H9 (cell line): ENCODE data around the gene LRMDA. TPM values are rescaled to one million over a fixed set of nuclear protein-coding genes. Genes with fewer than 3 reads are reported as not detected.

Source experiments
- DNase-seq: peaks from one replicate; pipeline ENCODE4 v3.0.0-alpha.2; 2017
- H2AFZ ChIP-seq: one replicate; pipeline ENCODE4 v1.6.1; 2013; ENCODE audit warnings: mild to moderate bottlenecking, low read length, control low read depth, moderate library complexity
- H2AK5ac ChIP-seq: 2 replicates; pipeline ENCODE4 v1.6.1; 2013; ENCODE audit warnings: low read length, control low read depth, mixed read lengths; ENCODE audit not compliant: insufficient read length
- H2BK120ac ChIP-seq: one replicate; pipeline ENCODE4 v1.6.1; 2013; ENCODE audit warnings: low read depth, mild to moderate bottlenecking, low read length, control low read depth, inconsistent platforms; ENCODE audit not compliant: poor library complexity, severe bottlenecking
- H2BK12ac ChIP-seq: 2 replicates; pipeline ENCODE4 v1.6.1; 2013; ENCODE audit warnings: low read length, control low read depth, mixed read lengths, low read depth; ENCODE audit not compliant: insufficient read length
- H2BK15ac ChIP-seq: 2 replicates; pipeline ENCODE4 v1.6.1; 2013; ENCODE audit warnings: low read depth, low read length, control low read depth
- H2BK20ac ChIP-seq: one replicate; pipeline ENCODE4 v1.6.1; 2013; ENCODE audit warnings: low read depth, mild to moderate bottlenecking, low read length, control low read depth, inconsistent platforms; ENCODE audit not compliant: poor library complexity, severe bottlenecking
- H2BK5ac ChIP-seq: 2 replicates; pipeline ENCODE4 v1.6.1; 2013; ENCODE audit warnings: low read length, control low read depth, mixed read lengths; ENCODE audit not compliant: insufficient read length
- H3K14ac ChIP-seq: 2 replicates; pipeline ENCODE4 v1.6.1; 2013; ENCODE audit warnings: low read length, control low read depth; ENCODE audit not compliant: insufficient read depth
- H3K18ac ChIP-seq: 2 replicates; pipeline ENCODE4 v1.6.1; 2013; ENCODE audit warnings: low read depth, mild to moderate bottlenecking, mixed read lengths, low read length, control low read depth; ENCODE audit not compliant: insufficient read length
- H3K23ac ChIP-seq: 2 replicates; pipeline ENCODE4 v1.6.1; 2013; ENCODE audit warnings: low read length, control low read depth, mixed read lengths, low read depth; ENCODE audit not compliant: insufficient read length
- H3K23me2 ChIP-seq: 2 replicates; pipeline ENCODE4 v1.6.1; 2013; ENCODE audit warnings: low read depth, mild to moderate bottlenecking, mixed read lengths, low read length, control low read depth; ENCODE audit not compliant: insufficient read length, poor library complexity, severe bottlenecking
- H3K27ac ChIP-seq: 2 replicates; pipeline ENCODE4 v1.5.1; 2013; ENCODE audit warnings: low read length, control low read depth, mixed read lengths, low read depth; ENCODE audit not compliant: insufficient read length
- H3K27me3 ChIP-seq: 2 replicates; pipeline ENCODE4 v1.6.1; 2013; ENCODE audit warnings: low read length, control low read depth, inconsistent platforms; ENCODE audit not compliant: insufficient read depth
- H3K4ac ChIP-seq: 2 replicates; pipeline ENCODE4 v1.6.1; 2013; ENCODE audit warnings: low read depth, mild to moderate bottlenecking, control low read depth, inconsistent platforms, low read length, moderate library complexity
- H3K4me1 ChIP-seq: 2 replicates; pipeline ENCODE4 v1.6.1; 2013; ENCODE audit warnings: low read length, control low read depth, inconsistent platforms; ENCODE audit not compliant: insufficient read depth
- H3K4me2 ChIP-seq: 2 replicates; pipeline ENCODE4 v1.6.1; 2013; ENCODE audit warnings: low read length, control low read depth, mixed read lengths; ENCODE audit not compliant: insufficient read length, insufficient read depth
- H3K56ac ChIP-seq: 2 replicates; pipeline ENCODE4 v1.6.1; 2013; ENCODE audit warnings: low read depth, mild to moderate bottlenecking, mixed read lengths, low read length, control low read depth; ENCODE audit not compliant: insufficient read length
- H3K79me1 ChIP-seq: 2 replicates; pipeline ENCODE4 v1.6.1; 2013; ENCODE audit warnings: low read depth, mild to moderate bottlenecking, moderate library complexity, low read length, control low read depth, inconsistent platforms; ENCODE audit not compliant: insufficient read depth, poor library complexity, severe bottlenecking
- H3K79me2 ChIP-seq: 2 replicates; pipeline ENCODE4 v1.6.1; 2013; ENCODE audit warnings: low read length, control low read depth, inconsistent platforms; ENCODE audit not compliant: insufficient read depth
- H3K9ac ChIP-seq: 2 replicates; pipeline ENCODE4 v1.6.1; 2013; ENCODE audit warnings: low read length, control low read depth, mixed read lengths; ENCODE audit not compliant: insufficient read length; ENCODE audit errors: extremely low read depth
- H3K9me3 ChIP-seq: one replicate; pipeline ENCODE4 v1.6.1; 2013; ENCODE audit warnings: low read depth, low read length, inconsistent platforms; ENCODE audit not compliant: control insufficient read depth
- H3T11ph ChIP-seq: one replicate; pipeline ENCODE4 v1.6.1; 2013; ENCODE audit warnings: mild to moderate bottlenecking, low read length, control low read depth, inconsistent platforms
- H4K20me1 ChIP-seq: one replicate; pipeline ENCODE4 v1.6.1; 2013; ENCODE audit not compliant: control insufficient read depth, insufficient read length, insufficient read depth
- H4K5ac ChIP-seq: 2 replicates; pipeline ENCODE4 v1.6.1; 2013; ENCODE audit warnings: low read depth, mild to moderate bottlenecking, mixed read lengths, low read length, control low read depth; ENCODE audit not compliant: insufficient read length
- H4K8ac ChIP-seq: replicated peaks from 2 replicates; pipeline ENCODE4 v1.6.1; 2013; ENCODE audit warnings: low read length, control low read depth, mixed read lengths, low read depth; ENCODE audit not compliant: insufficient read length
- H4K91ac ChIP-seq: 2 replicates; pipeline ENCODE4 v1.6.1; 2013; ENCODE audit warnings: low read depth, mild to moderate bottlenecking, moderate library complexity, mixed read lengths, low read length, control low read depth; ENCODE audit not compliant: insufficient read length
- H3K27ac Mint-ChIP-seq, 3 experiments: 2 replicates in 2 of 3; 3 replicates in 1 of 3; pipeline ENCODE4 v1.8.0; 2020 to 2021; ENCODE audit warnings: mixed read lengths in 3 of 3, mild to moderate bottlenecking in 1 of 3, moderate library complexity in 1 of 3
- H3K27me3 Mint-ChIP-seq: 2 replicates; pipeline ENCODE4 v1.8.0; 2021; ENCODE audit warnings: low read depth, mild to moderate bottlenecking, moderate library complexity, mixed read lengths
- H3K36me3 Mint-ChIP-seq, 3 experiments: 2 replicates in 2 of 3; 3 replicates in 1 of 3; pipeline ENCODE4 v1.8.0; 2020 to 2021; ENCODE audit warnings: low read depth in 3 of 3, mixed read lengths in 3 of 3; ENCODE audit not compliant: insufficient read depth in 1 of 3
- H3K4me1 Mint-ChIP-seq, 2 experiments: 2 replicates each; pipeline ENCODE4 v1.8.0; 2020; ENCODE audit warnings: mixed read lengths in 2 of 2
- H3K4me3 Mint-ChIP-seq, 2 experiments: 2 replicates in 1 of 2; 3 replicates in 1 of 2; pipeline ENCODE4 v1.8.0; 2020 to 2021; ENCODE audit warnings: mild to moderate bottlenecking in 2 of 2, mixed read lengths in 2 of 2, moderate library complexity in 1 of 2
- H3K9me3 Mint-ChIP-seq, 2 experiments: 2 replicates in 1 of 2; 3 replicates in 1 of 2; pipeline ENCODE4 v1.8.0; 2020; ENCODE audit warnings: mild to moderate bottlenecking in 2 of 2, mixed read lengths in 2 of 2, moderate library complexity in 1 of 2
- total RNA-seq: library from RNA; stranded (reverse); gene quantifications from 2 replicates; pipeline ENCODE4 v1.2.1, GENCODE V29; 2021
- TF ChIP-seq, protein P1 (sequence below): fragments of 200-600 bp; sonication (generic); conservative IDR thresholded peaks from 3 replicates; pipeline ENCODE4 v1.8.0; 2021; ENCODE audit warnings: antibody characterized with exemption, mild to moderate bottlenecking

LRMDA gene
- total RNA-seq, 1 experiment from 2014 or later, result 1.8 TPM

GRCh38 chr10:76291175-76291574 is 859.8 kb downstream of the LRMDA start:
- no peaks in the 10 kb centered on the region for H3K9me3 Mint-ChIP-seq
- no peak overlapping the region for H3K18ac ChIP-seq
- H4K8ac ChIP-seq, result no peak overlapping the region
- H3K27ac Mint-ChIP-seq, result no peak overlapping the region
- no peak overlapping the region for H2BK20ac ChIP-seq
- H2BK120ac ChIP-seq, result no peak overlapping the region
- no peak overlapping the region for H2BK15ac ChIP-seq
- no peak overlapping the region for H3K14ac ChIP-seq
- H2BK12ac ChIP-seq, result no peak overlapping the region
- TF ChIP-seq, protein P1, sequence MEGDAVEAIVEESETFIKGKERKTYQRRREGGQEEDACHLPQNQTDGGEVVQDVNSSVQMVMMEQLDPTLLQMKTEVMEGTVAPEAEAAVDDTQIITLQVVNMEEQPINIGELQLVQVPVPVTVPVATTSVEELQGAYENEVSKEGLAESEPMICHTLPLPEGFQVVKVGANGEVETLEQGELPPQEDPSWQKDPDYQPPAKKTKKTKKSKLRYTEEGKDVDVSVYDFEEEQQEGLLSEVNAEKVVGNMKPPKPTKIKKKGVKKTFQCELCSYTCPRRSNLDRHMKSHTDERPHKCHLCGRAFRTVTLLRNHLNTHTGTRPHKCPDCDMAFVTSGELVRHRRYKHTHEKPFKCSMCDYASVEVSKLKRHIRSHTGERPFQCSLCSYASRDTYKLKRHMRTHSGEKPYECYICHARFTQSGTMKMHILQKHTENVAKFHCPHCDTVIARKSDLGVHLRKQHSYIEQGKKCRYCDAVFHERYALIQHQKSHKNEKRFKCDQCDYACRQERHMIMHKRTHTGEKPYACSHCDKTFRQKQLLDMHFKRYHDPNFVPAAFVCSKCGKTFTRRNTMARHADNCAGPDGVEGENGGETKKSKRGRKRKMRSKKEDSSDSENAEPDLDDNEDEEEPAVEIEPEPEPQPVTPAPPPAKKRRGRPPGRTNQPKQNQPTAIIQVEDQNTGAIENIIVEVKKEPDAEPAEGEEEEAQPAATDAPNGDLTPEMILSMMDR, result no peak
- H2AK5ac ChIP-seq, result no peak overlapping the region
- no peak for DNase-seq
- H3K9me3 ChIP-seq, result no peaks in the 10 kb centered on the region
- no peak overlapping the region for H3K4me2 ChIP-seq
- H3K4ac ChIP-seq, result no peak overlapping the region
- H3K36me3 Mint-ChIP-seq, result no peaks in the 10 kb centered on the region
- H3K27me3 ChIP-seq, result no peaks in the 10 kb centered on the region
- no peak overlapping the region for H4K5ac ChIP-seq
- H4K20me1 ChIP-seq, result no peaks in the 10 kb centered on the region
- no peak overlapping the region for H3K56ac ChIP-seq
- H3K9ac ChIP-seq, result no peak overlapping the region
- no peak overlapping the region for H3K4me3 Mint-ChIP-seq
- no peak overlapping the region for H2BK5ac ChIP-seq
- H4K91ac ChIP-seq, result no peak overlapping the region
- H3K4me1 Mint-ChIP-seq, result peaks cover 0 to 4% of the 10 kb centered on the region in 2 experiments; a peak in 1 of 4 replicates
- H3K27ac ChIP-seq, result no peak overlapping the region
- no peak overlapping the region for H2AFZ ChIP-seq
- H3K27me3 Mint-ChIP-seq, result no peaks in the 10 kb centered on the region; the same call in 1 of the 2 replicates
- no peaks in the 10 kb centered on the region for H3K4me1 ChIP-seq
- no peaks in the 10 kb centered on the region for H3K23me2 ChIP-seq
- H3K79me1 ChIP-seq, result no peaks in the 10 kb centered on the region
- no peak overlapping the region for H3K23ac ChIP-seq
- no peak overlapping the region for H3T11ph ChIP-seq
- no peaks in the 10 kb centered on the region for H3K79me2 ChIP-seq
